CMK (cell line): ENCODE measurements around the gene HIP1.
"Not testable (repeated sequence)": the region's sequence is repeated elsewhere in the genome, so short reads cannot be mapped to it uniquely, and the experiment has no call there.

Source experiments
- DNase-seq: peaks from one replicate; pipeline ENCODE4 v3.0.0-alpha.2; 2010; ENCODE audit warnings: low read depth

Gene HIP1

DNA sequence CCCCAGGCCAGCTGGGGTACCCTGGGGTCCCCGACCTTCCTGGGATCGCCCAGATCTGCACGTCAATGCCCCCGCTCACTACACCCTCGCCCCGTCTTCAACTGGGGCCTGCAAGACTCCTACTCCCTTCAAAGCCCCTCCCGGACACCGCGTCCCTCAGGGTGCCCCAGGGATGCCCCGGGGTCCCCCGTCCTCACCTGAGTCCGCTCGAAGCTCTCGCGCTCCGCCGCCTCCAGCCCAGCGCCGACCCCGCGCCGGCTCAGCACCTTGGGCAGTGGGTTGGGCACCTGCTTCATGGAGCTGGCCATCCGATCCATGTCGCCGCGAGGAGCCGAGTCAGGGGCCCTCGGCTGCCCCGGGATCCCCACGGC is at the start of gene HIP1:
Gene HIP1, minus strand, starts transcription at position 338 of the 371 bp plus-strand sequence. Its CDS starts 21 bp downstream, at position 317.
- DNase-seq = no peak

DNA sequence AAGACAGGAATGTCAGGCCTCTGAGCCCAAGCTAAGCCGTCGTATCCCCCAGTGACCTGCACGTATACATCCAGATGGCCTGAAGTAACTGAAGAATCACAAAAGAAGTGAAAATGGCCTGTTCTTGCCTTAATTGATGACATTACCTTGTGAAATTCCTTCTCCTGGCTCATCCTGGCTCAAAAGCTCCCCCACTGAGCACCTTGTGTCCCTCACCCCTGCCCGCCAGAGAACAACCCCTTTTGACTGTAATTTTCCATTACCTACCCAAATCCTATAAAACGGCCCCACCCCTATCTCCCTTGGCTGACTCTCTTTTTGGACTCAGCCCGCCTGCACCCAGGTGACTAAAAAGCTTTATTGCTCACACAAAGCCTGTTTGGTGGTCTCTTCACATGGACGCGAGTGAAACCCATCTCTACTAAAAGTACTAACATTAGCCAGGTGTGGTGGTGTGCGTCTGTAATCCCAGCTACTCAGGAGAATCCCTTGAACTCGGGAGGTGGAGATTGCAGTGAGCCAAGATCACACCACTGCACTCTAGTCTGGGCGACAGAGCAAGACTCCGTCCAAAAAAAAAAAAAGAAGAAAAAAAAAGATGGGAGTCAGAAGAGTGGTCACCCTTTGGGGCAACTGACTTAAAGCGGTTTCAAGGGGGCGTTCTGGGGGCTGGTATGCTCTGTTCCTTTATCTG is 49.6 kb upstream of the HIP1 start:
- DNase-seq = not testable (repeated sequence)

DNA sequence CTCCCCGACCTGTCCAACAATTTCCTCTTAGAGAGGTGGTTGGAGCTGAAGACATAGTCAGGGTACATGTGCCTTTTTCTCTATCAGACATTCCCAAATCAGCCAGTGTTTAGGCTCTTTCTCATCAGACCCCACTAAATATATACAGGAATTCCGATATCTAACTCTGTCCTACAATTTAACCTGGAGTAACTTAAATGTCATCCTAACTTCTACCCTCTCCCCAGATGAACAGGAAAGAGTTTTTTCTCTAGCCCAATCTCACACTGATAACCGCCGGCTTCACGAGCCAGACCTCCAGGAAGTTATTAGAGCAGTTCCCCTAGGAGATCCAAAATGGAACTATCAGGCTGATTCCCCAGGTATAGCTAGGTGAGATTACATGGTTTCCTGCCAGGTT is 44.3 kb upstream of the HIP1 start:
- DNase-seq = not testable (repeated sequence)

- DNase-seq = not testable (repeated sequence)
These were observed 42.0 kb upstream of the HIP1 start for GRCh38 chr7:75780647-75781273.

GRCh38 chr7:75779516-75779915 is 40.8 kb upstream of the HIP1 start:
- DNase-seq = not testable (repeated sequence)

DNA sequence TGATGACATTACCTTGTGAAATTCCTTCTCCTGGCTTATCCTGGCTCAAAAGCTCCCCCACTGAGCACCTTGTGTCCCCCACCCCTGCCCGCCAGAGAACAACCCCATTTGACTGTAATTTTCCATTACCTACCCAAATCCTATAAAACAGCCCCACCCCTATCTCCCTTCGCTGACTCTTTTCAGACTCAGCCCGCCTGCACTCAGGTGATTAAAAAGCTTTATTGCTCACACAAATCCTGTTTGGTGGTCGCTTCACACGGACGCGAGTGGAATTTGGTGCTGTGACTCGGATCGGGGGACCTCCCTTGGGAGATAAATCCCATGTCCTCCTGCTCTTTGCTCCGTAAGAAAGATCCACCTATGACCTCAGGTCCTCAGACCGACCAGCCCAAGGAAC is 40.3 kb upstream of the HIP1 start:
- not testable (repeated sequence) for DNase-seq

DNA sequence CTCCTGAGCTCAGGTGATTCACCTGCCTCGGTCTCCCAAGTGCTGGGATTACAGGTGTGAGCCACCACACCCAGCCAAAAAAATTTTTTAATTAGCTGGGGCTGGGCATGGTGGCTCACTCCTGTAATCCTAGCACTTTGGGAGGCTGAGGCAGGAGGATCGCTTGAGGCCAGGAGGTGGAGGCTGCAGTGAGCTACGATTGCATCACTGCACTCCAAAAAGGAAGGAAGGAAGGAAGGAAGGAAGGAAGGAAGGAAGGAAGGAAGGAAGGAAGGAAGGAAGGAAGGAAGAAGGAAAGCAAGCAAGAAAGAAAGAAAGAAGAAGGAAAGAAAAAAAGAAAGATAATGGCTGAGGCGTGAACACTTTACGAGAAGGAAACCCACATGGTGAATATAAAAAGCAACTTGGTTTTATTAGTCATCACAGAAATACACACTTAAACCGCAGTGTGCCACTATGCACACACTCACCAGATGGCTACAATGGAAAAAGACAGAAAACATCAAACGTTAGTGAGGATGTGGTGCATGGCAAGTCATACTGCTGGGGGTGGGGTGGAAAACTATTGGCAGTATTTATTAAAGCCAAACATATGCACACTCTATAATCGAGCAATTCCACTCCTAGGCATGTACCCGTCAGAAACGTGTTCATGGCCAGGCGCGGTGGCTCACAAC is 37.7 kb upstream of the HIP1 start:
- DNase-seq = no peak

GRCh38 chr7:75773958-75774357 is 35.2 kb upstream of the HIP1 start:
- DNase-seq = not testable (repeated sequence)

DNA sequence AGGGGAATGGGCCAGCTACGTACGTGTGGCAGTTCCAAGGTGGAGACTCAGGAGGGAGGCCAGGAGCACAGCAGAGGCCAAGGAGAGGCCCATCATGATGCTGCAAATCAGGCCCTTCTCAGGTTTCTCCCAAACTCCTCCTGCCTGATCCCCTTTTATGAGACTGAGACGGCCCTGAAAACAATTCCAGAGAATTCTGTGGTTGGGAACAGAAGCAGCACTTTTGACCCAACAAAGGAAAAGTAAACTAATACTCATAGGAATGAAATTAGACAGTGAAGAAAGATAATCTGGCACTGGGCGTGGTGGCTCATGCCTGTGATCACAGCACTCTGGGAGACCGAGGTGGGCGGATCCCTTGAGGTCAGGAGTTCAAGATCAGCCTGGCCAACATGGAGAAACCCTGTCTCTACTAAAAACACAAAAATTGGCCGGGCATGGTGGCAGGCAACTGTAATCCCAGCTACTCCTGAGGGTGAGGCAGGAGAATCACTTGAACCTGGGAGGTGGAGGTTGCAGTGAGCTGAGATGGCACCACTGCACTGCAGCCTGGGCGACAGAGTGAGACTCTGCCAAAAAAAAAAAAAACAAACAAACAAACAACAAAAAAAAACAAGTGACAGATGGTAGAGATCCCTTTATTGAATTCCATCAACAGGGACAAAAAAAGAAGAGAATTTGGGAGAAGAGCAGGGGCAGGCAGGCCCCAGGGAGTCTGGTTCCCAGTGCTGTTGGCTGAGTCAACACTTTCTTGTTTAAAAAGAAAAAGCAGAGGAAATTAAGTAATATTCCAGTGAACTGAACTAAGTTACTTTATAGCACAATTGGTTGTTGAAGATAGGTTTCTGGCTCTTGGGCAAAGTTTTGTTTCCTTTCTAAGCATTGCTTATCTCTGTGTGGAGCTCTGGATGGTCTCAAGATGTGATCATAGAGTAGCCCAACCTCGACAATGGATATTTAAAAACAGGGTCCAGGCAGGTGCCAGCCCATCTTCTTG is 33.6 kb upstream of the HIP1 start, which contains the start of gene CCL26:
Gene CCL26, minus strand, starts transcription at position 131 of the 997 bp plus-strand sequence. Its CDS starts 35 bp downstream, at position 96.
- DNase-seq = no peak

DNA sequence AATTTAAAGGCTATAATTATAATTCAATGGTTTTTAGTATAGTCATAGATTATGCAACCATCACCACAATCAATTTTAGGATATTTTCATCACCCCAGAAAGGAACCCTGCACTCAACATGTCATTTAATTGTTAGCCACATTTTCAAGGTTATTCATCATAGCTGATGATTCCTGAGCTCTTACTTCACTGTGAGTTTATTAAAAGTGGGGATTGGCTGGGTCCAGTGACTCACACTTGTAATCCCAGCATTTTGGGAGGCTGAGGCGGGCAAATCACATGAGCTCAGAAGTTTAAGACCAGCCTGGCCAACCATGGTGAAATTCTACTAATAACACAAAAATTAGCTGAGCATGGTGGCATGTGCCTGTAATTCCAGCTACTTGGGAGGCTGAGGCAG is 32.5 kb upstream of the HIP1 start:
- no peak for DNase-seq

DNA sequence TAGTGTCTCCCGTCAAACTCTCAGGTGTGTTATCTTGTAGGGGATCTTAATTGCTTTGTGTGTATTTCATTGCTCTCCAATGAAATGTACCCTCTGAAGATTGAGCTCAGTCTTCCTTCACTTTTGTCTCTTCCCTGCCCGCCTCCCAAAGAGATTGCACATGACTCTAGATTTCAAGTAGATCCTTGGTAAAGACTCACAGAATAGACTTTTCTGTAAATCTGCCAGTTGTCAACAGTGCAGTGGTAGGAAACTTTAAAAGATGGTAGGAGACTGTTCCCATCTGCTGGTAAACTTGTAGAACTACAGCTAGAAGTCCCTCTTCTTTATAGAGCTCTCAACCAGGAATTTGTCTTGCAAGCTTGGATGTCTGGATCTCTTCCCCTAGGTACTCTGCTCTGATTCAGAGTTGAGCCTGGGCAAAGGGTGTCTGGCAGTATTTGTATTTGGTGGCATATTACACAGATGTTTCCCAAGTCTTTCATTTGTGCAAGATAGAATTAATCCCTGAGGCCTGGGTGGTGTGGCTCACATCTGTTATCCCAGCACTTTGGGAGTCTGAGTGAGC is 23.7 kb upstream of the HIP1 start:
- DNase-seq = no peak

GRCh38 chr7:75761801-75762200 is 23.1 kb upstream of the HIP1 start:
- DNase-seq = not testable (repeated sequence)

GRCh38 chr7:75758491-75758890 is 19.8 kb upstream of the HIP1 start:
- no peak for DNase-seq

DNA sequence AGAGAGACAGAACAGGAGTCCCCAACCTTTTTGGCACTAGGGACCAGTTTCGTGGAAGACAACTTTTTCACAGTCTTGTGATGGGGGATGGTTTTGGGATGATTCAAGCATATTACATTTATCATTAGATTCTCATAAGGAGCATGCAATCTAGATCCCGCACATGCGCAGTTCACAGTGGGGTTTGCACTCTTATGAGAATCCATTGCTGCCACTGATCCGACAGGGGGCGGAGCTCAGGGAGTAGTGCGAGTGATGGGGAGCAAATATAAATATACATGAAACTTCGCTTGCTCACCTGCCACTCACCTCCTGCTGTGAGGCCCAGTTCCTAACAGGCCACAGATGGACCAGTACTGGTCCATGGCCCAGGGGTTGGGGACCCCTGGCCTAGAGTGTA is 19.1 kb upstream of the HIP1 start:
- no peak for DNase-seq

- no peak for DNase-seq
These were observed 18.4 kb upstream of the HIP1 start for GRCh38 chr7:75756991-75757676.

- DNase-seq = no peak
These were observed 17.7 kb upstream of the HIP1 start for GRCh38 chr7:75756206-75756990.

DNA sequence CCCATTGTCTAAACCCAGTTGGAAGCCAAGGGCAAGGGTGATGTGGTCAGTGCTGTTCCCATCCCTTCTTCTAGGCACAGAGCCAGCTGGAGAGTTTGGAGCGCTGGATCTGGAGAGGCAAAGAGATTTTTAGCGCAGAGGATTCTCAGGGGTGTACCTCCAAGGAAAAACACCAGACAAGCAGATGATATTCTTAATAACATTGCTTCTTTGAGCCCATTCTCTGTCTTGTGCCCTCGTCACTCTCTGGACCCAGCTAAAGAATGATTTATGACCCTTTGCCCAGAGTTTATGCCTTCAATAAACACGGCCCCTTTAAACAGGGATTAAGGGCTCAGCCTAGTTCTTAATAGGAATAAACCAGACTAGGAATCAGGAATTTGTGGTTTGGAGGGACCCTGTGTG is 4.7 kb upstream of the HIP1 start:
- no peak for DNase-seq

GRCh38 chr7:75740846-75741497 is 2.2 kb upstream of the HIP1 start:
- DNase-seq = no peak
